WTC11 (cell line): ENCODE results near the gene CLEC16A. TPM values are rescaled to one million over a fixed set of nuclear protein-coding genes. Genes with fewer than 3 reads are reported as not detected.

Experiments
- ATAC-seq: fragments of 200-7000 bp; cut with Tn5 transposase; 2 replicates; pipeline ENCODE4 v1.10.0; 2021; ENCODE audit warnings: mild to moderate bottlenecking, moderate library complexity
- CTCF ChIA-PET: fragments of 300-600 bp; sonication (Branson Sonifier 250); formaldehyde crosslinking; loops from one replicate; lab custom pipeline; 2021; ENCODE audit warnings: antibody characterized with exemption; lab: Charles Lee
- POLR2A ChIA-PET: fragments of 350-600 bp; sonication (Branson Sonifier 250); formaldehyde crosslinking; loops from one replicate; lab custom pipeline; 2021; ENCODE audit warnings: antibody characterized with exemption; lab: Charles Lee
- DNase-seq: peaks from one replicate; pipeline ENCODE4 v3.0.0; 2021; ENCODE audit warnings: low spot score
- H3K27ac Mint-ChIP-seq: 2 replicates; pipeline ENCODE4 v1.8.0; 2021; ENCODE audit warnings: mixed read lengths
- H3K27me3 Mint-ChIP-seq: 2 replicates; pipeline ENCODE4 v1.8.0; 2021; ENCODE audit warnings: low read depth, mild to moderate bottlenecking, moderate library complexity, mixed read lengths
- H3K36me3 Mint-ChIP-seq: 2 replicates; pipeline ENCODE4 v1.8.0; 2021; ENCODE audit warnings: mixed read lengths
- H3K4me1 Mint-ChIP-seq: 2 replicates; pipeline ENCODE4 v1.8.0; 2022; ENCODE audit warnings: mixed read lengths
- H3K4me3 Mint-ChIP-seq: 2 replicates; pipeline ENCODE4 v1.8.0; 2021; ENCODE audit warnings: mild to moderate bottlenecking, moderate library complexity, mixed read lengths
- H3K9me3 Mint-ChIP-seq: 2 replicates; pipeline ENCODE4 v1.8.0; 2021; ENCODE audit warnings: mixed read lengths
- CREM ChIP-seq: sonication (generic); formaldehyde crosslinking; IDR thresholded peaks from 2 replicates; pipeline ENCODE4 v1.8.1; 2022; ENCODE audit warnings: mild to moderate bottlenecking, missing genetic modification reagents, moderate library complexity
- E2F4 ChIP-seq: sonication (generic); formaldehyde crosslinking; IDR thresholded peaks from 2 replicates; pipeline ENCODE4 v1.8.1; 2022; ENCODE audit warnings: low read depth, mild to moderate bottlenecking, moderate library complexity, missing genetic modification reagents, borderline replicate concordance
- FOXP4 ChIP-seq: sonication (generic); formaldehyde crosslinking; IDR thresholded peaks from 2 replicates; pipeline ENCODE4 v1.8.0; 2022; ENCODE audit warnings: mild to moderate bottlenecking, missing genetic modification reagents
- GTF2I ChIP-seq: fragments of 250-450 bp; sonication (Bioruptor Pico); conservative IDR thresholded peaks from 2 replicates; pipeline ENCODE4 v1.4.0; 2021; ENCODE audit warnings: mild to moderate bottlenecking
- JUN ChIP-seq: sonication (generic); formaldehyde crosslinking; IDR thresholded peaks from 2 replicates; pipeline ENCODE4 v1.8.0; 2023; ENCODE audit warnings: mild to moderate bottlenecking, missing genetic modification reagents
- MXD4 ChIP-seq: fragments of 250-450 bp; sonication (Bioruptor Pico); IDR thresholded peaks from 2 replicates; pipeline ENCODE4 v1.8.0; 2021; ENCODE audit warnings: mild to moderate bottlenecking, moderate library complexity, borderline replicate concordance
- NFATC4 ChIP-seq: fragments of 250-450 bp; sonication (Bioruptor Pico); IDR thresholded peaks from 2 replicates; pipeline ENCODE4 v1.9.0; 2021; ENCODE audit warnings: mild to moderate bottlenecking
- NFYB ChIP-seq: sonication (generic); formaldehyde crosslinking; conservative IDR thresholded peaks from 2 replicates; pipeline ENCODE4 v1.8.0; 2022; ENCODE audit warnings: low read depth, missing genetic modification reagents
- NR2C2 ChIP-seq: sonication (generic); formaldehyde crosslinking; IDR thresholded peaks from 2 replicates; pipeline ENCODE4 v1.8.0; 2022; ENCODE audit warnings: mild to moderate bottlenecking, missing genetic modification reagents
- PRRX2 ChIP-seq: fragments of 250-450 bp; sonication (Bioruptor Pico); IDR thresholded peaks from 2 replicates; pipeline ENCODE4 v1.8.0; 2021; ENCODE audit warnings: mild to moderate bottlenecking
- ZNF232 ChIP-seq: sonication (generic); formaldehyde crosslinking; IDR thresholded peaks from 2 replicates; pipeline ENCODE4 v1.8.0; 2022; ENCODE audit warnings: mild to moderate bottlenecking, missing genetic modification reagents
- ZNF281 ChIP-seq: sonication (generic); formaldehyde crosslinking; IDR thresholded peaks from 2 replicates; pipeline ENCODE4 v1.8.0; 2023; ENCODE audit warnings: mild to moderate bottlenecking, missing genetic modification reagents
- total RNA-seq: library from RNA; stranded (reverse); gene quantifications from 3 replicates; pipeline ENCODE4 v1.2.3, GENCODE V29; 2021
- TF ChIP-seq, protein P1 (sequence below): sonication (generic); formaldehyde crosslinking; conservative IDR thresholded peaks from 2 replicates; pipeline ENCODE4 v1.8.1; 2023; ENCODE audit warnings: mild to moderate bottlenecking, low read depth, missing genetic modification reagents, moderate library complexity
- TF ChIP-seq, protein P2 (sequence below): sonication (generic); formaldehyde crosslinking; IDR thresholded peaks from 2 replicates; pipeline ENCODE4 v1.8.0; 2023; ENCODE audit warnings: missing genetic modification reagents
- TF ChIP-seq, protein P3 (sequence below): sonication (generic); formaldehyde crosslinking; IDR thresholded peaks from 2 replicates; pipeline ENCODE4 v1.8.0; 2022; ENCODE audit warnings: mild to moderate bottlenecking, missing genetic modification reagents
- TF ChIP-seq, protein P4 (sequence below): fragments of 200-600 bp; IDR thresholded peaks from 2 replicates; pipeline ENCODE4 v1.8.0; 2022; ENCODE audit warnings: antibody characterized with exemption

CLEC16A gene
- total RNA-seq, 1 experiment from 2014 or later: 14.4 TPM

DNA sequence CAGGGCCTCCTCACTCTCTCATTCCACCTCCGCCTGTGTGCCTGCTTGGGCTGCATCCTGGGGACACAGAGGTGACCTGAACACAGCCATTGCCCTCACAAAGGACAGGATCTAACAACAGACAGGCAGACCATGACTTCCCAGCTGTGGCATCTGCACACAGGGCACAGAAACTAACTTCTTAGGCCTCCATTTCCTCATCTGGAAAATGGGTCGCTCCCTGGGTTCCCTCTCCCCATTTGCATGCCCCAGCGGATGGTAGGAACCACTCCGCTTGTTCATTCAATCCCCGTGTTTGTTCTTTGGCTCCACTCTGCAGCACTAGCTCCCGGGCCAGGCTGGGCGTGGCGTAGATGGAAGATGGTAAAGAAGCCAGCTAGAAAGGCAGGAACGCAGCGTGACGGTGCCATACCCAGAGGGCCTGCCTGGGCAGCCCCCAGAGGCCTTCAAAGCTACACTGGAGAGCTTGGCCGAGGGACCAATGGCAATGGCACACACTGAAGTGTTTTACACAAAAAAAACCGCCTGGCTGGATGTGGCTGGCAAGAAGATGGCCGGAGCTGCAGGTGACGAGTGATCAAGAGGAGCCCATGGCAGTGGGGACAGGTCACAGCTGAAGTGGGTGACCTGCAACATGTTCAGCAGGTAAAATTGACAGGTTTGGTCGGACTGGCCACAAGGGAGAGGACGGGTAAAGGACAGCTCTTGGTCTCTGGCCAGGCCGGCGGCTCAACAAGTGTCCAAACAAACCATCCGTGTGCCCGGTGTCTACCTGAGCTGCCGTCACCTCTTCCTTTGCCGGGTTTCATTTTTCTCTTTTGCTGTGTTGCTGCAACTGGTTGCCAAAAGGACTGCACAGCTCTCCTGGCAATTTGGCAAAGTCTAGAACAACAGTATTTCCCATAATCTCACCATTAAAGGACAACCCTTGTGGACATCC is 244.7 kb downstream of the CLEC16A start (continued):
- TF ChIP-seq, protein P1, sequence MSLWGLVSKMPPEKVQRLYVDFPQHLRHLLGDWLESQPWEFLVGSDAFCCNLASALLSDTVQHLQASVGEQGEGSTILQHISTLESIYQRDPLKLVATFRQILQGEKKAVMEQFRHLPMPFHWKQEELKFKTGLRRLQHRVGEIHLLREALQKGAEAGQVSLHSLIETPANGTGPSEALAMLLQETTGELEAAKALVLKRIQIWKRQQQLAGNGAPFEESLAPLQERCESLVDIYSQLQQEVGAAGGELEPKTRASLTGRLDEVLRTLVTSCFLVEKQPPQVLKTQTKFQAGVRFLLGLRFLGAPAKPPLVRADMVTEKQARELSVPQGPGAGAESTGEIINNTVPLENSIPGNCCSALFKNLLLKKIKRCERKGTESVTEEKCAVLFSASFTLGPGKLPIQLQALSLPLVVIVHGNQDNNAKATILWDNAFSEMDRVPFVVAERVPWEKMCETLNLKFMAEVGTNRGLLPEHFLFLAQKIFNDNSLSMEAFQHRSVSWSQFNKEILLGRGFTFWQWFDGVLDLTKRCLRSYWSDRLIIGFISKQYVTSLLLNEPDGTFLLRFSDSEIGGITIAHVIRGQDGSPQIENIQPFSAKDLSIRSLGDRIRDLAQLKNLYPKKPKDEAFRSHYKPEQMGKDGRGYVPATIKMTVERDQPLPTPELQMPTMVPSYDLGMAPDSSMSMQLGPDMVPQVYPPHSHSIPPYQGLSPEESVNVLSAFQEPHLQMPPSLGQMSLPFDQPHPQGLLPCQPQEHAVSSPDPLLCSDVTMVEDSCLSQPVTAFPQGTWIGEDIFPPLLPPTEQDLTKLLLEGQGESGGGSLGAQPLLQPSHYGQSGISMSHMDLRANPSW: no peak
- no peak for TF ChIP-seq E2F4 (CRISPR knock-in tag)
- TF ChIP-seq, protein P2, sequence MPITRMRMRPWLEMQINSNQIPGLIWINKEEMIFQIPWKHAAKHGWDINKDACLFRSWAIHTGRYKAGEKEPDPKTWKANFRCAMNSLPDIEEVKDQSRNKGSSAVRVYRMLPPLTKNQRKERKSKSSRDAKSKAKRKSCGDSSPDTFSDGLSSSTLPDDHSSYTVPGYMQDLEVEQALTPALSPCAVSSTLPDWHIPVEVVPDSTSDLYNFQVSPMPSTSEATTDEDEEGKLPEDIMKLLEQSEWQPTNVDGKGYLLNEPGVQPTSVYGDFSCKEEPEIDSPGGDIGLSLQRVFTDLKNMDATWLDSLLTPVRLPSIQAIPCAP (CRISPR knock-in tag): no peak
- no peak for TF ChIP-seq NFYB
- TF ChIP-seq, protein P3, sequence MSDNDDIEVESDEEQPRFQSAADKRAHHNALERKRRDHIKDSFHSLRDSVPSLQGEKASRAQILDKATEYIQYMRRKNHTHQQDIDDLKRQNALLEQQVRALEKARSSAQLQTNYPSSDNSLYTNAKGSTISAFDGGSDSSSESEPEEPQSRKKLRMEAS (CRISPR knock-in tag): no peak
- TF ChIP-seq CREM: no peak
- no peak for TF ChIP-seq FOXP4
- no peak for TF ChIP-seq NR2C2 (CRISPR knock-in tag)
- TF ChIP-seq NFATC4 (CRISPR knock-in tag): no peak

GRCh38 chr16:11190588-11191560 is 246.5 kb downstream of the CLEC16A start:
- no peaks in the 10 kb centered on the region for H3K9me3 Mint-ChIP-seq
- DNase-seq: no peak
- no peak for ATAC-seq
- H3K36me3 Mint-ChIP-seq: no peaks in the 10 kb centered on the region
- H3K27ac Mint-ChIP-seq: peak overlapping the region; percentile 9; the same call in 1 of the 2 replicates
- peaks cover 11% of the 10 kb centered on the region for H3K4me1 Mint-ChIP-seq
- ChIA-PET POLR2A (no interaction called here), CTCF (interaction anchor here (2.3 kb wide), 1 partner anchor 181 kb away, joined by 7 read pairs; no protein-coding TSS in a partner anchor)
- peaks cover 2% of the 10 kb centered on the region; the same call in 1 of the 2 replicates for H3K27me3 Mint-ChIP-seq
- H3K4me3 Mint-ChIP-seq: no peak overlapping the region
- TF ChIP-seq ZNF281 (CRISPR knock-in tag): no peak
- TF ChIP-seq NFYB: no peak
- TF ChIP-seq PRRX2 (CRISPR knock-in tag): no peak
- TF ChIP-seq FOXP4: no peak
- no peak for TF ChIP-seq MXD4 (CRISPR knock-in tag)
- no peak for TF ChIP-seq ZNF232 (CRISPR knock-in tag)
- TF ChIP-seq JUN: no peak
- no peak for TF ChIP-seq GTF2I (CRISPR knock-in tag)
- TF ChIP-seq, protein P4, sequence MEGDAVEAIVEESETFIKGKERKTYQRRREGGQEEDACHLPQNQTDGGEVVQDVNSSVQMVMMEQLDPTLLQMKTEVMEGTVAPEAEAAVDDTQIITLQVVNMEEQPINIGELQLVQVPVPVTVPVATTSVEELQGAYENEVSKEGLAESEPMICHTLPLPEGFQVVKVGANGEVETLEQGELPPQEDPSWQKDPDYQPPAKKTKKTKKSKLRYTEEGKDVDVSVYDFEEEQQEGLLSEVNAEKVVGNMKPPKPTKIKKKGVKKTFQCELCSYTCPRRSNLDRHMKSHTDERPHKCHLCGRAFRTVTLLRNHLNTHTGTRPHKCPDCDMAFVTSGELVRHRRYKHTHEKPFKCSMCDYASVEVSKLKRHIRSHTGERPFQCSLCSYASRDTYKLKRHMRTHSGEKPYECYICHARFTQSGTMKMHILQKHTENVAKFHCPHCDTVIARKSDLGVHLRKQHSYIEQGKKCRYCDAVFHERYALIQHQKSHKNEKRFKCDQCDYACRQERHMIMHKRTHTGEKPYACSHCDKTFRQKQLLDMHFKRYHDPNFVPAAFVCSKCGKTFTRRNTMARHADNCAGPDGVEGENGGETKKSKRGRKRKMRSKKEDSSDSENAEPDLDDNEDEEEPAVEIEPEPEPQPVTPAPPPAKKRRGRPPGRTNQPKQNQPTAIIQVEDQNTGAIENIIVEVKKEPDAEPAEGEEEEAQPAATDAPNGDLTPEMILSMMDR: no peak
